ENCODE results near the gene TMEM163.

GRCh38 chr2:134705861-134706586 is 12.8 kb downstream of the TMEM163 start:
- TF ChIP-seq CTCF (IDR thresholded peaks at IDR 0.05): no peak
- TF ChIP-seq POLR2AphosphoS5 (IDR thresholded peaks at IDR 0.05): no peak
- no peak for TF ChIP-seq POLR2A (IDR thresholded peaks at IDR 0.05)
- no peak for TF ChIP-seq EP300 (IDR thresholded peaks at IDR 0.05)

All from stomach (tissue), 4 donors.